HG02884 (cell line): ENCODE measurements around the gene TAF11L12.
"Not testable (repeated sequence)": the region's sequence is repeated elsewhere in the genome, so short reads cannot be mapped to it uniquely, and the experiment has no call there.

Source experiments
- ATAC-seq: cut with Tn5 transposase; IDR thresholded peaks from one replicate; pipeline ENCODE4 v1.9.1; 2021; ENCODE audit warnings: mild to moderate bottlenecking, moderate library complexity; ENCODE audit not compliant: unreplicated experiment

The TAF11L12 gene

GRCh38 chr5:17610092-17610491 lies at the start of gene TAF11L12:
TAF11L12 (plus strand) TSS chr5:17610392.
- not testable (repeated sequence) for ATAC-seq

DNA sequence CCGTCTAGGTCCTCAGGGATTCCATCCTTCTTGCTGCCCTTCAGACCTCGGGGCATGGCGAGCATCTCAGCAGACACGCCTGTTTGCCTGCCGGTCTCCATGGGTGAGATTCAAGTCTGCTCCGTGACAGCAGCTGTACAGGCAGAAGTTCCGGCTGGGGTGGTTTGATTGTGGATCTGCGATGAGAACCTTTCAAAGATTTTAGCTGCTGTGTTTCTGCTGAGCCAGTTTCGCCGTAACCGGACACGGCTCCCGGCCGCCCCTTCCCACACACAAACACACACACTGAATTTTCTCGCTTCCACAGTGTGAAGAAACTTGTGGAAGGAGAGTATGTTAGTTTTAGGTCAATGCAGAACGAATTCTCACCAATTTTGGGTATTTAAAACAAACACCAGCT lies 24.5 kb upstream of the TAF11L12 start, which contains the start of gene TAF11L7:
Gene TAF11L7, minus strand, starts transcription at position 101 of the 400 bp plus-strand sequence.
- ATAC-seq: not testable (repeated sequence)

DNA sequence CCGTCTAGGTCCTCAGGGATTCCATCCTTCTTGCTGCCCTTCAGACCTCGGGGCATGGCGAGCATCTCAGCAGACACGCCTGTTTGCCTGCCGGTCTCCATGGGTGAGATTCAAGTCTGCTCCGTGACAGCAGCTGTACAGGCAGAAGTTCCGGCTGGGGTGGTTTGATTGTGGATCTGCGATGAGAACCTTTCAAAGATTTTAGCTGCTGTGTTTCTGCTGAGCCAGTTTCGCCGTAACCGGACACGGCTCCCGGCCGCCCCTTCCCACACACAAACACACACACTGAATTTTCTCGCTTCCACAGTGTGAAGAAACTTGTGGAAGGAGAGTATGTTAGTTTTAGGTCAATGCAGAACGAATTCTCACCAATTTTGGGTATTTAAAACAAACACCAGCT lies 19.3 kb upstream of the TAF11L12 start, which contains the start of gene TAF11L8:
Gene TAF11L8, minus strand, starts transcription at position 101 of the 400 bp plus-strand sequence.
- ATAC-seq: not testable (repeated sequence)

DNA sequence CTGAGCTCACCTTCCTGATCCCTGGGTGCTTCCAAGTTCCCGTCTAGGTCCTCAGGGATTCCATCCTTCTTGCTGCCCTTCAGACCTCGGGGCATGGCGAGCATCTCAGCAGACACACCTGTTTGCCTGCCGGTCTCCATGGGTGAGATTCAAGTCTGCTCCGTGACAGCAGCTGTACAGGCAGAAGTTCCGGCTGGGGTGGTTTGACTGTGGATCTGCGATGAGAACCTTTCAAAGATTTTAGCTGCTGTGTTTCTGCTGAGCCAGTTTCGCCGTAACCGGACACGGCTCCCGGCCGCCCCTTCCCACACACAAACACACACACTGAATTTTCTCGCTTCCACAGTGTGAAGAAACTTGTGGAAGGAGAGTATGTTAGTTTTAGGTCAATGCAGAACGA lies 15.9 kb upstream of the TAF11L12 start, which contains the start of gene TAF11L9:
Gene TAF11L9, minus strand, starts transcription at position 140 of the 400 bp plus-strand sequence.
- not testable (repeated sequence) for ATAC-seq

DNA sequence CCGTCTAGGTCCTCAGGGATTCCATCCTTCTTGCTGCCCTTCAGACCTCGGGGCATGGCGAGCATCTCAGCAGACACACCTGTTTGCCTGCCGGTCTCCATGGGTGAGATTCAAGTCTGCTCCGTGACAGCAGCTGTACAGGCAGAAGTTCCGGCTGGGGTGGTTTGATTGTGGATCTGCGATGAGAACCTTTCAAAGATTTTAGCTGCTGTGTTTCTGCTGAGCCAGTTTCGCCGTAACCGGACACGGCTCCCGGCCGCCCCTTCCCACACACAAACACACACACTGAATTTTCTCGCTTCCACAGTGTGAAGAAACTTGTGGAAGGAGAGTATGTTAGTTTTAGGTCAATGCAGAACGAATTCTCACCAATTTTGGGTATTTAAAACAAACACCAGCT lies 12.5 kb upstream of the TAF11L12 start, which contains the start of gene TAF11L10:
Gene TAF11L10, minus strand, starts transcription at position 101 of the 400 bp plus-strand sequence.
- not testable (repeated sequence) for ATAC-seq

GRCh38 chr5:17603880-17604279 lies 6.3 kb upstream of the TAF11L12 start, which contains the start of gene TAF11L11:
TAF11L11 (plus strand) TSS chr5:17604183.
- not testable (repeated sequence) for ATAC-seq

GRCh38 chr5:17604951-17605350 lies 5.2 kb upstream of the TAF11L12 start:
- ATAC-seq: no peak

DNA sequence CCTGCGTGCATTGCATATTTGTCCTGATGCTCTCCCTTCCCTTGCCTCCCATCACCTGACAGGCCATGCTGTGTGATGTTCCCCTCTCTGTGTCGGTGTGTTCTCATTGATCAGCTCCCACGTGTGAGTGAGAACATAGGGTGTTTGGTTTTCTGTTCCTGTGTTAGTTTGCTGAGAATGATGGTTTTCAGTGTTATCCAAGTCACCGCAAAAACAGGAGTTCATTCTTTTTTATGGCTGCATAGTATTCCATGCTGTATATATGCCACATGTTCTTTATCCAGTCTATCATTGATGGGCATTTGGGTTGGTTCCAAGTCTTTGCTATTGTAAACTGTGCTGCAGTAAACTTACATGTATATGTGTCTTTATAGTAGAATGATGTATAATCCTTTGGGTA lies 2.7 kb upstream of the TAF11L12 start:
- not testable (repeated sequence) for ATAC-seq

DNA sequence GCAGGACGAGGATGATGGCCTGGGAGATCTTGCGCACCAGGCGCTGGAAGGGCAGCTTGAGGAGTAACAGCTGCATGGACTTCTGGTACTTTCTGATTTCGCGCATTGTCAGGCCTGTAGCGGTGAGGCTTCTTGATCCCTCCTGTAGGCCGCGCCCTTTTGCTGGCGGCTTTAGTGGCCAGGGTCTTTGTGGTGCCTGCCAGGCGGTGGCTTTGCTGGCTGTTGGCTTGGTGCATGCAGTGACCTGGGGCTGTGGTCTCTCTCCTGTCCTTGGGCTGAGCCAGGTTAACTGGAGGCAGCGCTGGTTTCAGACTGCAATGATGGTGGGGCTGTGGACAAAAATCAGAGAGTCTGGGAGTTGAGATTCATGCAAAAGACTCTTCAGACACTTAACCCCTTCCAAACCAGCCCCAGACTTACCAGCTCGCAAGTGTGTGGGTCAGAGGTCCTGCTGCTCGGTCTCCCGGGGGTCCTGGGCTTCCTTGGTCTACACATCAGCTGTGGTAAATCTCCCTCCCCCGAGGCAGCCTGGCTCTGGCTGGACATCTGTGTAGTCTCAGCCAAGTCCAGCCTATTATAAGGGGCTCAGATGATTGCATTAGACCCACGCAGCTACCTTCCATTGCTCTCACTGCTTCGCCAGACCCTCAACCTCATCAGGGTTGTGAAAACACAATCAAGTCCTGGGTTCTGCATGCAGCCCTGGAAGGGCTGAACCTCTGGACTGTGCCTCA lies 4.8 kb downstream of the TAF11L12 start:
- no peak for ATAC-seq

- no peak for ATAC-seq
These were observed 9.2 kb downstream of the TAF11L12 start for GRCh38 chr5:17619354-17619753.

DNA sequence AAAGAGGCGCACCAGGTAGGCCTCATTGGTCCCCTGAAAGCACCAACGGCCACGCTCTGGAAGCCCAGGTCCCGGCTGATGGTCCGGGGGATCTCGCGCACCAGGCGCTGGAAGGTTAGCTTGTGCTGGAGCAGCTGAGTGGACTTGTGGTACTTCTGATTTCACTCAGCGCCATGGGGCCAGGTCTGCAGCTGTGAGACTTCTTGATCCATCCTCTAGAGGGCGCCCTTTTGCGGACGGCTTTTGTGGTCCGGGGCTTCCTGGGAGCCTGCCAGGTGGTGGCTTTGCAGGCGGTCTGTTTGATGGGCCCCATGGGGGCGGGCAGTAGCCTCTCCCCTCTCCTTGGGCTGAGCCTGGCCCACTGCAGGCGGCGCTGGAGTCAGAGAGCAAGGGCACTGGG lies 10.4 kb downstream of the TAF11L12 start:
- no peak for ATAC-seq

GRCh38 chr5:17625686-17626085 lies 15.5 kb downstream of the TAF11L12 start:
- no peak for ATAC-seq

DNA sequence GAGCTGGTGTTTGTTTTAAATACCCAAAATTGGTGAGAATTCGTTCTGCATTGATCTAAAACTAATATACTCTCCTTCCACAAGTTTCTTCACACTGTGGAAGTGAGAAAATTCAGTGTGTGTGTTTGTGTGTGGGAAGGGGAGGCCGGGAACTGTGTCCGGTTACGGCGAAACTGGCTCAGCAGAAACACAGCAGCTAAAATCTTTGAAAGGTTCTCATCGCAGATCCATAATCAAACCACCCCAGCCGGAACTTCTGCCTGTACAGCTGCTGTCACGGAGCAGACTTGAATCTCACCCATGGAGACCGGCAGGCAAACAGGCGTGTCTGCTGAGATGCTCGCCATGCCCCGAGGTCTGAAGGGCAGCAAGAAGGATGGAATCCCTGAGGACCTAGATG lies 21.6 kb downstream of the TAF11L12 start, which contains the start of gene TAF11L13:
Gene TAF11L13, plus strand, starts transcription at position 301 of the 400 bp plus-strand sequence.
- not testable (repeated sequence) for ATAC-seq

DNA sequence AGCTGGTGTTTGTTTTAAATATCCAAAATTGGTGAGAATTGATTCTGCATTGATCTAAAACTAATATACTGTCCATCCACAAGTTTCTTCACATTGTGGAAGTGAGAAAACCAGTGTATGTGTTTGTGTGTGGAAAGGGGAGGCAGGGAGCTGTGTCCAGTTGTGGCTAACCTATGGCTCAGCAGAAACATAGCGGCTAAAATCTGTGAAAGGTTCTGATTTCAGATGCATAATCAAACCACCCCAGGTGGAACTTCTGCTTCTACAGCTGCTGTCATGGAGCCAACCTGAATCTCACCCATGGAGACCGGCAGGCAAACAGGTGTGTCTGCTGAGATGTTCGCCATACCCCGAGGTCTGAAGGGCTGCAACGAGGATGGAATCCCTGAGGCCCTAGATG lies 24.0 kb downstream of the TAF11L12 start, which contains the start of gene TAF11L14:
Gene TAF11L14, plus strand, starts transcription at position 301 of the 400 bp plus-strand sequence.
- no peak for ATAC-seq

DNA sequence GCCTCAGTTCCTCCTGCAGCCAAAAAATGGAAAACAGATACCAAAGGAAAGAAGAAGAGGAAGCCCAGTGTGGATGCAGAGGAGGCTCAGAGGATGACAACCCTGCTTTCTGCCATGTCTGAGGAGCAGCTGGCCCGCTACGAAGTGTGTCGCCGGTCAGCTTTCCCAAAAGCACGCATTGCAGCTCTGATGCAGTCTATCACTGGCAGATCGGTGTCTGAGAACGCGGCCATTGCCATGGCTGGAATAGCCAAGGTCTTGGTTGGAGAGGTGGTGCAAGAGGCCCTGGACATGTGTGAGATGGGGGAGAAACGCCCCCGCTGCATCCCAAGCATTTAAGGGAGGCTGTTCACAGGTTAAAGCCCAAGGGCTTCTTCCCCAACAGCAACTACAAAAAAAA lies 39.0 kb downstream of the TAF11L12 start:
- ATAC-seq: not testable (repeated sequence)

DNA sequence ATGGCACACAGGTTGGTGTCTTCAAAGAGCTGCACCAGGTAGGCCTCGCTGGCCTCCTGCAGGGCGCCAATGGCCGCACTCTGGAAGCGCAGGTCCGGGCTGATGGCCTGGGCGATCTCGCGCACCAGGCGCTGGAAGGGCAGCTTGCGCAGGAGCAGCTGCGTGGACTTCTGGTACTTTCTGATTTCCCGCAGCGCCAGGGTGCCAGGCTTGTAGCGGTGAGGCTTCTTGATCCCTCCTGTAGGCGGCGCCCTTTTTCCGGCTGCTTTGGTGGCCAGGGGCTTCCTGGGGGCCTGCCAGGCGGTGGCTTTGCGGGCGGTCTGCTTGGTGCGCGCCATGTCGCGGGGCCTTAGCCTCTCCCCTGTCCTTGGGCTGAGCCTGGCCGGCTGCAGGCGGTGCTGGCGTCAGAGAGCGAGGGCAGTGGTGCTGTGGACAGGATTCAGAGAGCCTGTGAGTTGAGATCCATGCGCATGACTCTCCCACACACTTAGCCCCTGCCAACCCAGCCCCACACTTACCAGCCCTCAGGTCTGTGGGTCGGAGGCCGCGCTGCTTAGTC lies 45.1 kb downstream of the TAF11L12 start:
- ATAC-seq: not testable (repeated sequence)

GRCh38 chr5:17655921-17656320 lies 45.7 kb downstream of the TAF11L12 start:
- ATAC-seq: no peak
